ENCODE measurements around the gene CCDC178.
A peak's percentile ranks its signal among the peaks of the same experiment; 100 is the strongest.

The CCDC178 gene

DNA sequence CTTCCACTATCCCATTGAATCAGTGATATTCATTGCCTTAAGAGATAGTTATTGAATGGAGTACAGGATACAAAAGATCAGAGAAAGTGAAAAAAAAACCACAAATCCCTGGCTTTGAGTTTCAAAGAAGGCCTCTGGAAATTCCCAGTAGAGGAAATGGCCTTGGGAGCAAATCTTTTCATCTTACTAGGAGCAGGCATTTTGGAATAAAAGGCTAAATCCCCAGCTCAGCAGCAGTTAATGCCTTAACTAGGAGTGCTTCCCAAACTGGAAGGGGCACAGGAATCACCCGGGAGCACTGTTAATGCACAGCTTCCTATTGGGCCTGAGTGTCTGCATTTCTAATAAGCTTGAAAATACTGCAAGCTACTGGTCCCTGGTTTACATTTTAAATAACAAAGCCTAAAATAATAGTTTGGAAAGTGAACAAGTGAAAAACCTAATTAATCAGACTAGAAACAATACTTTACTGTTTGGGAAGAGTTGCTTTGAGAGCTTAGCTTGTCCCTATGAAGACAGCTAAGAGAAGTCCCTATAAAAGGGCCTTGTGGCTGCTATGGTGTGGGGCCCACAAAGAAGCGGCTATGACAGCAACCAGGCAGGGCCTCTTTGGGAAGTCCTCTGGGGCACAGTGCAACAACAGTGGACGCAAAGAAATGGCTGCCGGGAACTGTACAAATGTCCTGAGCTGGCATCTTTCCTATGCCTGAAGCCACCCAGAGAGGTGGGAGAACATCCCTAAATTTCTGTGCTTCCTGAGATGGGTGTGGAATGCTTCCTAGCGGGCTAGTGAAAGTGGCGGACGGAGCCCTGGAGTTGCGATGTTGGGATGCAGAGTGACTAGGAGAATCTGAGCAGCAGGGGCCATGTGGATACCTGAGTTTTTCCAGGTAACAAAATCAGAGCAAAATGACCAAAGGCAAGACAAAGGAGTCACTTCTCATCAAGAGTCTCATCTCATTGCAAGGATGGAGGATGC lies 550.6 kb downstream of the CCDC178 start:
- Histone ChIP-seq H3K27me3 (ENCODE audit: insufficient read depth, insufficient read length) (no peaks in the 10 kb centered on the region), H3K4me3 (ENCODE audit: insufficient read length, low read depth) (no peak overlapping the region), H3K9ac (ENCODE audit: insufficient read length, low read depth) (no peak overlapping the region), H3K9me3 (ENCODE audit: insufficient read depth, low read length) (no peaks in the 10 kb centered on the region), H3K4me1 (ENCODE audit: insufficient read depth, insufficient read length) (no peaks in the 10 kb centered on the region), H3K36me3 (ENCODE audit: insufficient read depth, insufficient read length, low read length) (no peaks in the 10 kb centered on the region)
- TF ChIP-seq YY1 (IDR thresholded peaks at IDR 0.05; ENCODE audit: insufficient read depth, insufficient read length) (no peak), ZNF274 (IDR thresholded peaks at IDR 0.05; ENCODE audit: low read depth, low read length) (no peak), SUZ12 (IDR thresholded peaks at IDR 0.05; ENCODE audit: extremely low read depth, insufficient read depth, insufficient read length) (no peak)
- DNase-seq (ENCODE audit: low read depth, low spot score) = peak; percentile 54

DNA sequence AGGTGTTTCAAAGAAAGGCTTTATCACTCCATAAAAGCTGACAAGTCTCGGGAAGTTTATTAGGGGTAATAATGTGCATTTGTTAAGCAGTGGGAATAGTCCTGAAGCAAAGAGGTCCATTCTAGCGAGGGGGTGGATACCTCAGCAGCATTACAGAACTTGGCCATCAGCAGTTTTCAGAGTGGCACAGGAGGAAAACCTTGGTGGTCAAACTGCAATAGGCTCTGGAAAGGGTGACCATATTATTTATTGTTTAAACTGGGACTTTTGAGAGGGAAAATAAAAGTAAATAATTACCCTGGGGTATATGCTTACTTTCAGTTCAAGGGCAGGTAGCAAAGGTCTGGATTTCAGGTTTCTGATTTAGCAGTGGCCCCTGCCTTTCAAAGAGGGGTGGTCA lies 552.2 kb downstream of the CCDC178 start:
- H3K4me1 ChIP-seq (ENCODE audit: insufficient read depth, insufficient read length) = no peaks in the 10 kb centered on the region
- TF ChIP-seq YY1 (IDR thresholded peaks at IDR 0.05; ENCODE audit: insufficient read depth, insufficient read length) (no peak), SUZ12 (IDR thresholded peaks at IDR 0.05; ENCODE audit: extremely low read depth, insufficient read depth, insufficient read length) (no peak), ZNF274 (IDR thresholded peaks at IDR 0.05; ENCODE audit: low read depth, low read length) (no peak)

More for the DNA sequence above, 552.2 kb downstream of the CCDC178 start:
- H3K9ac ChIP-seq (ENCODE audit: insufficient read length, low read depth) = no peak overlapping the region
- H3K36me3 ChIP-seq (ENCODE audit: insufficient read depth, insufficient read length, low read length) = no peaks in the 10 kb centered on the region
- no peak overlapping the region for H3K4me3 ChIP-seq (ENCODE audit: insufficient read length, low read depth)
- H3K9me3 ChIP-seq (ENCODE audit: insufficient read depth, low read length) = no peaks in the 10 kb centered on the region
- no peaks in the 10 kb centered on the region for H3K27me3 ChIP-seq (ENCODE audit: insufficient read depth, insufficient read length)
- DNase-seq (ENCODE audit: low read depth, low spot score) = no peak
